Measurements from ENCODE around the gene ANKRD28. TPM values are rescaled to one million over a fixed set of nuclear protein-coding genes. Genes with fewer than 3 reads are reported as not detected.

The ANKRD28 gene
- total and polyA plus RNA-seq, 2 experiments from 2014 or later = 15.2 to 61.3 TPM

DNA sequence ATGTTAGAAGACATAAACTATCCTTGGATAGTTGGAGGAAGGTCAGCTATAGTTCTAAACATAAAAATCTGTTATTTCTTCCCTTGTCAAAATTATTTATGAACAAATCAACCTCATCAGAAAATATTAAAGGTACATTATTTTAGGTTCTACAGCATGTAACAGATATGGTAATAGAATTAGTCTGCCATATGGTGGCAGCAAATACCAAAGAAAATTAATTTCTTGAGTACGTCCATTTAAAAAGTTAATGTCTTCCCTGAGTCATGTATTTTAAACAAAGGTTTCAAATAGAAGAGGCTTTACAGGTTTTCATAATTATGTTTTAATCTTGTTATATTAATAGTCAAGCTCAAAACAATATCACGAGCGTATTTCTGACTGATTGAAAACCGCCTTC, 17.9 kb upstream of the ANKRD28 start:
- Histone ChIP-seq H2AFZ (no peak overlapping the region), H3K4me3 (no peak overlapping the region), H3K4me2 (no peak overlapping the region), H3K27me3 (ENCODE audit: insufficient read depth) (no peaks in the 10 kb centered on the region), H3K9me2 (ENCODE audit: insufficient read depth) (no peaks in the 10 kb centered on the region), H3K36me3 (ENCODE audit: insufficient read depth) (no peaks in the 10 kb centered on the region), H3K27ac (ENCODE audit: low read depth) (no peak overlapping the region), H3K79me2 (replicated peaks; ENCODE audit: insufficient read depth) (peaks cover 93% of the 10 kb centered on the region), H4K20me1 (replicated peaks; ENCODE audit: insufficient read depth) (peaks cover 24% of the 10 kb centered on the region), H3F3A (replicated peaks; ENCODE audit: low read depth) (no peaks in the 10 kb centered on the region), H3K4me1 (ENCODE audit: insufficient read depth) (0 out of 2 replicates have a peak, but pooled peaks cover under 1% of the 10 kb centered on the region)
- no peak for TF ChIP-seq EZH2phosphoT487 (IDR thresholded peaks at IDR 0.05; ENCODE audit: unreplicated experiment)
- TF ChIP-seq ZNF331 (CRISPR knock-in tag; IDR thresholded peaks at IDR 0.05; ENCODE audit: low read depth) = no peak
- TF ChIP-seq, protein P1, sequence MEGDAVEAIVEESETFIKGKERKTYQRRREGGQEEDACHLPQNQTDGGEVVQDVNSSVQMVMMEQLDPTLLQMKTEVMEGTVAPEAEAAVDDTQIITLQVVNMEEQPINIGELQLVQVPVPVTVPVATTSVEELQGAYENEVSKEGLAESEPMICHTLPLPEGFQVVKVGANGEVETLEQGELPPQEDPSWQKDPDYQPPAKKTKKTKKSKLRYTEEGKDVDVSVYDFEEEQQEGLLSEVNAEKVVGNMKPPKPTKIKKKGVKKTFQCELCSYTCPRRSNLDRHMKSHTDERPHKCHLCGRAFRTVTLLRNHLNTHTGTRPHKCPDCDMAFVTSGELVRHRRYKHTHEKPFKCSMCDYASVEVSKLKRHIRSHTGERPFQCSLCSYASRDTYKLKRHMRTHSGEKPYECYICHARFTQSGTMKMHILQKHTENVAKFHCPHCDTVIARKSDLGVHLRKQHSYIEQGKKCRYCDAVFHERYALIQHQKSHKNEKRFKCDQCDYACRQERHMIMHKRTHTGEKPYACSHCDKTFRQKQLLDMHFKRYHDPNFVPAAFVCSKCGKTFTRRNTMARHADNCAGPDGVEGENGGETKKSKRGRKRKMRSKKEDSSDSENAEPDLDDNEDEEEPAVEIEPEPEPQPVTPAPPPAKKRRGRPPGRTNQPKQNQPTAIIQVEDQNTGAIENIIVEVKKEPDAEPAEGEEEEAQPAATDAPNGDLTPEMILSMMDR (conservative IDR thresholded peaks at IDR 0.05; ENCODE audit: low read depth in 2 of 2) = no peak; a peak in 1 of 4 replicates
- TF ChIP-seq ZNF114 (CRISPR knock-in tag; IDR thresholded peaks at IDR 0.05) = no peak
- TF ChIP-seq, protein P2, sequence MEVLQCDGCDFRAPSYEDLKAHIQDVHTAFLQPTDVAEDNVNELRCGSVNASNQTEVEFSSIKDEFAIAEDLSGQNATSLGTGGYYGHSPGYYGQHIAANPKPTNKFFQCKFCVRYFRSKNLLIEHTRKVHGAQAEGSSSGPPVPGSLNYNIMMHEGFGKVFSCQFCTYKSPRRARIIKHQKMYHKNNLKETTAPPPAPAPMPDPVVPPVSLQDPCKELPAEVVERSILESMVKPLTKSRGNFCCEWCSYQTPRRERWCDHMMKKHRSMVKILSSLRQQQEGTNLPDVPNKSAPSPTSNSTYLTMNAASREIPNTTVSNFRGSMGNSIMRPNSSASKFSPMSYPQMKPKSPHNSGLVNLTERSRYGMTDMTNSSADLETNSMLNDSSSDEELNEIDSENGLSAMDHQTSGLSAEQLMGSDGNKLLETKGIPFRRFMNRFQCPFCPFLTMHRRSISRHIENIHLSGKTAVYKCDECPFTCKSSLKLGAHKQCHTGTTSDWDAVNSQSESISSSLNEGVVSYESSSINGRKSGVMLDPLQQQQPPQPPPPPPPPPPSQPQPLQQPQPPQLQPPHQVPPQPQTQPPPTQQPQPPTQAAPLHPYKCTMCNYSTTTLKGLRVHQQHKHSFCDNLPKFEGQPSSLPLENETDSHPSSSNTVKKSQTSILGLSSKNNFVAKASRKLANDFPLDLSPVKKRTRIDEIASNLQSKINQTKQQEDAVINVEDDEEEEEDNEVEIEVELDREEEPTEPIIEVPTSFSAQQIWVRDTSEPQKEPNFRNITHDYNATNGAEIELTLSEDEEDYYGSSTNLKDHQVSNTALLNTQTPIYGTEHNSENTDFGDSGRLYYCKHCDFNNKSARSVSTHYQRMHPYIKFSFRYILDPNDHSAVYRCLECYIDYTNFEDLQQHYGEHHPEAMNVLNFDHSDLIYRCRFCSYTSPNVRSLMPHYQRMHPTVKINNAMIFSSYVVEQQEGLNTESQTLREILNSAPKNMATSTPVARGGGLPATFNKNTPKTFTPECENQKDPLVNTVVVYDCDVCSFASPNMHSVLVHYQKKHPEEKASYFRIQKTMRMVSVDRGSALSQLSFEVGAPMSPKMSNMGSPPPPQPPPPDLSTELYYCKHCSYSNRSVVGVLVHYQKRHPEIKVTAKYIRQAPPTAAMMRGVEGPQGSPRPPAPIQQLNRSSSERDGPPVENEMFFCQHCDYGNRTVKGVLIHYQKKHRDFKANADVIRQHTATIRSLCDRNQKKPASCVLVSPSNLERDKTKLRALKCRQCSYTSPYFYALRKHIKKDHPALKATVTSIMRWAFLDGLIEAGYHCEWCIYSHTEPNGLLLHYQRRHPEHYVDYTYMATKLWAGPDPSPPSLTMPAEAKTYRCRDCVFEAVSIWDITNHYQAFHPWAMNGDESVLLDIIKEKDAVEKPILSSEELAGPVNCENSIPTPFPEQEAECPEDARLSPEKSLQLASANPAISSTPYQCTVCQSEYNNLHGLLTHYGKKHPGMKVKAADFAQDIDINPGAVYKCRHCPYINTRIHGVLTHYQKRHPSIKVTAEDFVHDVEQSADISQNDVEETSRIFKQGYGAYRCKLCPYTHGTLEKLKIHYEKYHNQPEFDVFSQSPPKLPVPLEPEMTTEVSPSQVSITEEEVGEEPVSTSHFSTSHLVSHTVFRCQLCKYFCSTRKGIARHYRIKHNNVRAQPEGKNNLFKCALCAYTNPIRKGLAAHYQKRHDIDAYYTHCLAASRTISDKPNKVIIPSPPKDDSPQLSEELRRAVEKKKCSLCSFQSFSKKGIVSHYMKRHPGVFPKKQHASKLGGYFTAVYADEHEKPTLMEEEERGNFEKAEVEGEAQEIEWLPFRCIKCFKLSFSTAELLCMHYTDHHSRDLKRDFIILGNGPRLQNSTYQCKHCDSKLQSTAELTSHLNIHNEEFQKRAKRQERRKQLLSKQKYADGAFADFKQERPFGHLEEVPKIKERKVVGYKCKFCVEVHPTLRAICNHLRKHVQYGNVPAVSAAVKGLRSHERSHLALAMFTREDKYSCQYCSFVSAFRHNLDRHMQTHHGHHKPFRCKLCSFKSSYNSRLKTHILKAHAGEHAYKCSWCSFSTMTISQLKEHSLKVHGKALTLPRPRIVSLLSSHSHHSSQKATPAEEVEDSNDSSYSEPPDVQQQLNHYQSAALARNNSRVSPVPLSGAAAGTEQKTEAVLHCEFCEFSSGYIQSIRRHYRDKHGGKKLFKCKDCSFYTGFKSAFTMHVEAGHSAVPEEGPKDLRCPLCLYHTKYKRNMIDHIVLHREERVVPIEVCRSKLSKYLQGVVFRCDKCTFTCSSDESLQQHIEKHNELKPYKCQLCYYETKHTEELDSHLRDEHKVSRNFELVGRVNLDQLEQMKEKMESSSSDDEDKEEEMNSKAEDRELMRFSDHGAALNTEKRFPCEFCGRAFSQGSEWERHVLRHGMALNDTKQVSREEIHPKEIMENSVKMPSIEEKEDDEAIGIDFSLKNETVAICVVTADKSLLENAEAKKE (CRISPR knock-in tag; IDR thresholded peaks at IDR 0.05) = no peak
- no peak for TF ChIP-seq STAT1 (IDR thresholded peaks at IDR 0.05; ENCODE audit: unreplicated experiment)
- TF ChIP-seq, protein P3, sequence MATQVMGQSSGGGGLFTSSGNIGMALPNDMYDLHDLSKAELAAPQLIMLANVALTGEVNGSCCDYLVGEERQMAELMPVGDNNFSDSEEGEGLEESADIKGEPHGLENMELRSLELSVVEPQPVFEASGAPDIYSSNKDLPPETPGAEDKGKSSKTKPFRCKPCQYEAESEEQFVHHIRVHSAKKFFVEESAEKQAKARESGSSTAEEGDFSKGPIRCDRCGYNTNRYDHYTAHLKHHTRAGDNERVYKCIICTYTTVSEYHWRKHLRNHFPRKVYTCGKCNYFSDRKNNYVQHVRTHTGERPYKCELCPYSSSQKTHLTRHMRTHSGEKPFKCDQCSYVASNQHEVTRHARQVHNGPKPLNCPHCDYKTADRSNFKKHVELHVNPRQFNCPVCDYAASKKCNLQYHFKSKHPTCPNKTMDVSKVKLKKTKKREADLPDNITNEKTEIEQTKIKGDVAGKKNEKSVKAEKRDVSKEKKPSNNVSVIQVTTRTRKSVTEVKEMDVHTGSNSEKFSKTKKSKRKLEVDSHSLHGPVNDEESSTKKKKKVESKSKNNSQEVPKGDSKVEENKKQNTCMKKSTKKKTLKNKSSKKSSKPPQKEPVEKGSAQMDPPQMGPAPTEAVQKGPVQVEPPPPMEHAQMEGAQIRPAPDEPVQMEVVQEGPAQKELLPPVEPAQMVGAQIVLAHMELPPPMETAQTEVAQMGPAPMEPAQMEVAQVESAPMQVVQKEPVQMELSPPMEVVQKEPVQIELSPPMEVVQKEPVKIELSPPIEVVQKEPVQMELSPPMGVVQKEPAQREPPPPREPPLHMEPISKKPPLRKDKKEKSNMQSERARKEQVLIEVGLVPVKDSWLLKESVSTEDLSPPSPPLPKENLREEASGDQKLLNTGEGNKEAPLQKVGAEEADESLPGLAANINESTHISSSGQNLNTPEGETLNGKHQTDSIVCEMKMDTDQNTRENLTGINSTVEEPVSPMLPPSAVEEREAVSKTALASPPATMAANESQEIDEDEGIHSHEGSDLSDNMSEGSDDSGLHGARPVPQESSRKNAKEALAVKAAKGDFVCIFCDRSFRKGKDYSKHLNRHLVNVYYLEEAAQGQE (IDR thresholded peaks at IDR 0.05; ENCODE audit: unreplicated experiment) = no peak
- TF ChIP-seq, protein P4, sequence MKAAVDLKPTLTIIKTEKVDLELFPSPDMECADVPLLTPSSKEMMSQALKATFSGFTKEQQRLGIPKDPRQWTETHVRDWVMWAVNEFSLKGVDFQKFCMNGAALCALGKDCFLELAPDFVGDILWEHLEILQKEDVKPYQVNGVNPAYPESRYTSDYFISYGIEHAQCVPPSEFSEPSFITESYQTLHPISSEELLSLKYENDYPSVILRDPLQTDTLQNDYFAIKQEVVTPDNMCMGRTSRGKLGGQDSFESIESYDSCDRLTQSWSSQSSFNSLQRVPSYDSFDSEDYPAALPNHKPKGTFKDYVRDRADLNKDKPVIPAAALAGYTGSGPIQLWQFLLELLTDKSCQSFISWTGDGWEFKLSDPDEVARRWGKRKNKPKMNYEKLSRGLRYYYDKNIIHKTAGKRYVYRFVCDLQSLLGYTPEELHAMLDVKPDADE (IDR thresholded peaks at IDR 0.05) = no peak
- TF ChIP-seq EZH2 (IDR thresholded peaks at IDR 0.05; ENCODE audit: low read depth, unreplicated experiment) = no peak
- no peak for TF ChIP-seq JUNB (IDR thresholded peaks at IDR 0.05; ENCODE audit: unreplicated experiment)
- TF ChIP-seq NANOG (IDR thresholded peaks at IDR 0.05; ENCODE audit: borderline replicate concordance) = no peak
- TF ChIP-seq POLR2AphosphoS5 (IDR thresholded peaks at IDR 0.05; ENCODE audit: low read depth) = no peak
- TF ChIP-seq CREB1 (CRISPR knock-in tag; IDR thresholded peaks at IDR 0.05; ENCODE audit: low read depth) = no peak
- no peak for ATAC-seq
- no peak overlapping the region for H3K27ac Mint-ChIP-seq
- no peaks in the 10 kb centered on the region for H3K36me3 Mint-ChIP-seq (ENCODE audit: low read depth)
- no peaks in the 10 kb centered on the region for H3K4me1 Mint-ChIP-seq
- no peak overlapping the region for H3K4me3 Mint-ChIP-seq
- DNase-seq (ENCODE audit: low spot score) = no peak
- H3K9me3 Mint-ChIP-seq = no peaks in the 10 kb centered on the region
- H3K27me3 Mint-ChIP-seq (ENCODE audit: insufficient read depth, low read depth, poor library complexity) = no peaks in the 10 kb centered on the region
